ENCODE results near the gene KIF6.

Gene KIF6, protein sequence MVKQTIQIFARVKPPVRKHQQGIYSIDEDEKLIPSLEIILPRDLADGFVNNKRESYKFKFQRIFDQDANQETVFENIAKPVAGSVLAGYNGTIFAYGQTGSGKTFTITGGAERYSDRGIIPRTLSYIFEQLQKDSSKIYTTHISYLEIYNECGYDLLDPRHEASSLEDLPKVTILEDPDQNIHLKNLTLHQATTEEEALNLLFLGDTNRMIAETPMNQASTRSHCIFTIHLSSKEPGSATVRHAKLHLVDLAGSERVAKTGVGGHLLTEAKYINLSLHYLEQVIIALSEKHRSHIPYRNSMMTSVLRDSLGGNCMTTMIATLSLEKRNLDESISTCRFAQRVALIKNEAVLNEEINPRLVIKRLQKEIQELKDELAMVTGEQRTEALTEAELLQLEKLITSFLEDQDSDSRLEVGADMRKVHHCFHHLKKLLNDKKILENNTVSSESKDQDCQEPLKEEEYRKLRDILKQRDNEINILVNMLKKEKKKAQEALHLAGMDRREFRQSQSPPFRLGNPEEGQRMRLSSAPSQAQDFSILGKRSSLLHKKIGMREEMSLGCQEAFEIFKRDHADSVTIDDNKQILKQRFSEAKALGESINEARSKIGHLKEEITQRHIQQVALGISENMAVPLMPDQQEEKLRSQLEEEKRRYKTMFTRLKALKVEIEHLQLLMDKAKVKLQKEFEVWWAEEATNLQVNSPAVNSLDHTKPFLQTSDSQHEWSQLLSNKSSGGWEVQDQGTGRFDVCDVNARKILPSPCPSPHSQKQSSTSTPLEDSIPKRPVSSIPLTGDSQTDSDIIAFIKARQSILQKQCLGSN

GRCh38 chr6:39724787-39725631 is at the start of gene KIF6:
KIF6 (minus strand) TSS chr6:39725408; CDS start chr6:39725310, 98 bp downstream.
- FAIRE-seq, result no peak
- no peak for DNase-seq (ENCODE audit: insufficient read length, low spot score)

GRCh38 chr6:39773782-39774181 is 48.6 kb upstream of the KIF6 start:
- no peak for DNase-seq (ENCODE audit: insufficient read length, low spot score)
- FAIRE-seq, result no peak
- TF ChIP-seq POLR2A (IDR thresholded peaks at IDR 0.05; ENCODE audit: low read depth, low read length), result no peak

More at GRCh38 chr6:39724787-39725631, at the start of gene KIF6:
- no peak for TF ChIP-seq POLR2A (IDR thresholded peaks at IDR 0.05; ENCODE audit: low read depth, low read length)

- FAIRE-seq (no peak), DNase-seq (ENCODE audit: insufficient read length, low spot score) (no peak)
- no peak for TF ChIP-seq POLR2A (IDR thresholded peaks at IDR 0.05; ENCODE audit: low read depth, low read length)
Measured at GRCh38 chr6:39772559-39773273, 47.5 kb upstream of the KIF6 start.

- FAIRE-seq (no peak), DNase-seq (ENCODE audit: insufficient read length, low spot score) (no peak)
- TF ChIP-seq POLR2A (IDR thresholded peaks at IDR 0.05; ENCODE audit: low read depth, low read length), result no peak
Measured at GRCh38 chr6:39770446-39770845, 45.2 kb upstream of the KIF6 start.

GRCh38 chr6:39769012-39769411 is 43.8 kb upstream of the KIF6 start:
- no peak for DNase-seq (ENCODE audit: insufficient read length, low spot score)
- TF ChIP-seq POLR2A (IDR thresholded peaks at IDR 0.05; ENCODE audit: low read depth, low read length), result no peak
- FAIRE-seq, result no peak

- TF ChIP-seq POLR2A (IDR thresholded peaks at IDR 0.05; ENCODE audit: low read depth, low read length), result no peak
- FAIRE-seq (no peak), DNase-seq (ENCODE audit: insufficient read length, low spot score) (no peak)
Measured at GRCh38 chr6:39765508-39766065, 40.4 kb upstream of the KIF6 start.

DNA sequence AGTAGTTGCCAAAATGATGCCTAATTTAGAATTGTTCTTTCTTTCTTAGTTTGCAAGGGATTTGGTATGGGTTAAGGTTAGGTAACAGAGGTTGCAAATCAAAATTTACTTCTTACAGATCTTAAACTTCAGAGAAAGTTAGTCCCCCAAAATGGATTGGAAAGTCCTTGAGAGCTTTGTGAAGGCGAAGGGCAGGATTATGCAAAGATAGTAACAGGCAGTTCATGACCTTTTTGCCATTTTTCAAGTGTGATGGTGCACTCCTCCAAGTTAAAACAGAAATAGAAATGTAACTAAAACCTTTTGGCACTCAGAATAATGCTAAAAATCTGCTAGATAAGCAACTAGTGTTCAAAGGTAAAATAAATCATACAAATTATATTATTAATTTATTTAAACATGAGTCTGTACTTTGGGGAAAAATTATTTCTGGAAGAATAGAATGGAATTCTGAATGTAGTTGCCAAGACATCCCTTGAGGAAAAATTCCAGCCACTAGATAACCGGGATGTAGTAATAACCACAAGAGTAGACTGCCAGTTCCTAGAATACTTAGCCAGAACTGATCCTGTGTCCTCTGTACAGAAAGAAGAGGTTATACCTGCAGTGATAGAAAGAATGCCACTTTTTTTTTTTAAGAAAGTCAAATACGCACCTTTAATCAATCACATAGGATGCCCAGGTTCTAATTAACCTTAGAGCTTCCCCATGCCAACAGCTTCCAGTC is 35.2 kb upstream of the KIF6 start:
- FAIRE-seq (no peak), DNase-seq (ENCODE audit: insufficient read length, low spot score) (no peak)
- no peak for TF ChIP-seq POLR2A (IDR thresholded peaks at IDR 0.05; ENCODE audit: low read depth, low read length)

DNA sequence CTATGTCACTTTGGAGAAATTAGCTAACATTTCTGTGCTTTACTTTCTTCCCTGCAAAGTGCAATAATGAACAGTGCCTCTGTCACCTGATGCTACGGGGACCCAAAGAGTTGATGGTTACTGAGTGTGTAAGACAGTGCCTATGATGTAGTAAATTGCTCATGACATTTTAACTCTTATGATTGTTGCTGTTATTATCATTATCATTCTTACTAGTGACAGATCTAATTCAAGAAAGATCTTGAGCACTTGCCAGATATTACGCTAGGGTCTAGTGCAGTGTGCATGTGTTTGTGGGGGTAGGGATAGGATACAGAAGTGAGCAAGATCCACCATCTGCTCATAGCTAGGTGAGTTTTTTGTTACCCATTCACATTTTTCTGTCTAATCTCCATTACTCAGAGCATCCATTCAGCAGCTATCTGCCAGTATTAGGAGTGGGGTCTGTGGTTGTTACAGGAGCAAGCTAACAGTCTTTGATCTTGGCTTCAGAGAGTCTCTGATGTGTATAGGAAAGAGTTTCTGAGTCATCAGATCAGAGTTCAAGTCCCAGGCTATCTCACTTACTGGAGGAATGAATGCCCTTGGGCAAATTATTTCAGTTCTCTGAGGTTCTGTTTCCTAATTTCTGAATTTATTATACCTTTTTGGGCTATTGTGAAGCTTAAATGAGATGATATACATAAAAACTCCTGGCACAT is 33.8 kb upstream of the KIF6 start:
- DNase-seq (ENCODE audit: insufficient read length, low spot score), result no peak
- no peak for FAIRE-seq
- TF ChIP-seq POLR2A (IDR thresholded peaks at IDR 0.05; ENCODE audit: low read depth, low read length), result no peak

DNA sequence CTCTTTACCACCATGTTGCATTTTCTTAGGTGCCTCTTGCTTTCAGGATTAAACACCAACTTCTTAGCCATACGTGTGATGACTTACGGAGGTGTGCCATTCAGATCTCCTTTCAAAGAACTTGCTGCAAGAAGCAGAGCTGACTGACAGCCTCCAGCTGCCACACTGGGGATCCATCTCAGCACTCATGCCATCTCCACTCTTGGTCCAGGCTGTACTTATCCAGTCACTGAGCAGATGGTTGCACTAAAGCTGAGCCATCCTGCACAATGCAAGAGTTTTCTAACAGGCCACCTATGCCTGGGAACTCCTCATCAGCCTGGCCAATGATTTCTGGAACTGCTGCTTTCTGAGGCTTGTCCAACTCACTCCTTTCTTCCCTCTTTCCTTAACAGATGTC is 31.4 kb upstream of the KIF6 start:
- TF ChIP-seq POLR2A (IDR thresholded peaks at IDR 0.05; ENCODE audit: low read depth, low read length), result no peak
- DNase-seq (ENCODE audit: insufficient read length, low spot score) (no peak), FAIRE-seq (no peak)

DNA sequence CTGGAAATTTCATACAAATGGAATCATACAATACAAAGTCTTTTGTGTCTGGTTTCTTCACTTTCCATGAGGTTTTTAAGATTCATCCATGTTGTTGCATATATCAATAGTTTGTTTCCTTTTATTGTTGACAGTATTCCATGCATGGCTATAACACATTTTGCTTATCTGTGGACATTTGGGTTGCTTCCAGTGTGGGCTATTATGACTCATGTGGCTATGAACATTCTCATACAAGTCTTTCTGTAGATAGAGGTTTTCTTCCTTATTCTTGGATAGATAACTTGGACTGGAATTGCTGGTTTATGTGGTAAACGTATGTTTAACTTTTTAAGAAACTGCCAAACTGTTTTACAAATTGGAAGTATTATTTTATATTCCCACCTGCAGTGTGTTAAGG is 30.0 kb upstream of the KIF6 start:
- no peak for FAIRE-seq
- no peak for DNase-seq (ENCODE audit: insufficient read length, low spot score)
- TF ChIP-seq POLR2A (IDR thresholded peaks at IDR 0.05; ENCODE audit: low read depth, low read length), result no peak

GRCh38 chr6:39754514-39755115 is 29.4 kb upstream of the KIF6 start:
- DNase-seq (ENCODE audit: insufficient read length, low spot score), result no peak
- no peak for FAIRE-seq

DNA sequence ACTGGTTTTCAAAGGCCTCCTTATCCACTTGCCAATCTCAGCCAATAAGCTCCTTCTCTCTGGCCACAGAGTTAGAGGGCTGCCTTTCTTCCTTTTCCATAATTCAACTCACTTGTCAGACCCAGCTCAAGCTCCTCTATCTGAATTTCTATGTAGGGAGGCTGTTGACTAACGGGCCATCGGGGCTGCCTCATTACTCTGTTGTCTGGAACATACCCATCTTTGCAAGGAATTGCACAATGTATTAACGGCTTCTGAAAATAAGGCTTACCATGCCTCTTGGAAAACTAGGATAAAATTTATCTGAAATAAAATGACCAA is 28.5 kb upstream of the KIF6 start:
- DNase-seq (ENCODE audit: insufficient read length, low spot score), result no peak
- no peak for TF ChIP-seq POLR2A (IDR thresholded peaks at IDR 0.05; ENCODE audit: low read depth, low read length)
- no peak for FAIRE-seq

More at GRCh38 chr6:39754514-39755115, 29.4 kb upstream of the KIF6 start:
- TF ChIP-seq POLR2A (IDR thresholded peaks at IDR 0.05; ENCODE audit: low read depth, low read length), result no peak

Measured in H54 (cell line).